ENCODE data around the gene DOCK10. TPM values are rescaled to one million over a fixed set of nuclear protein-coding genes. Genes with fewer than 3 reads are reported as not detected.
A peak's percentile ranks its signal among the peaks of the same experiment; 100 is the strongest.

The DOCK10 gene
- total and polyA plus RNA-seq, 10 of the 15 experiments (the other 5 are each of a cell fraction or from before 2014, with no cell fraction given) = 16.9 to 120 (median 85.5) TPM

DNA sequence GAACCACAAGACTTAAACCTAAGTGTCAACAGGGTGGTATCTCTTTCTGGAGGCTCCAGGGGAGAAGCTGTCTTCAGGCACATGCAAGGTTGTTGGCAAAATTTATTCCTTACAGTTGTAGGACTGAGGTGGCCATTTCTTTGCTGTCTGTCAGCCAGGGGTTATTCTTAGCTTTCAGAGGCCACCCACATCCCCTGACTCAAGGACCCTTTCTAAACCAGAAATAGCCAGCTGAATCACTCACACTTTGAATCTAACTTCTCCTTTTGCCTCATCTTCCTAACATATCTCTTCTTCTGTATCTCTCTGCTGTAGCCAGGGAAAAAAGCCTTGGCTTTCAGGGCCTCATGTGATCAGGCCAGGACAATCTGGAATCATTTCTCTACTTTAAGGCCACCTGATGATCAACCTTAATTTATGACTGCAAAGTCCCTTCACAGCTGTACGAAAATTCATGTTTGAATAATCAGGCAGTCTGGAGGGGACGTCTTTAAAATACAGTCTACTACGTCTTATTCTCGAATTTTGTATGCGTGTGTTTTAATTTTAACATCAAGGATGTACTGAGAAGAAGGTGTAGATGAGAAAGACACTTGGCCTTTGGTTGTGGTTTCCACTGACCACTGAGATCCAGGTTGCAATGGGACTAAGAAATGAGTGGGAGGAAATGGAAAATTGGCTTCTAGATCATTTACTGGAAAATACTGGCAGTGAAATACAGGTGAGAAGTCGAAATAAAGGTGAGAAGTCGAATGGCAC is 90.4 kb downstream of the DOCK10 start (continued):
- TF ChIP-seq NFIC (IDR thresholded peaks at IDR 0.05; ENCODE audit: low read depth, low read length) = peak; percentile 93
- TF ChIP-seq EZH2 (IDR thresholded peaks at IDR 0.05; ENCODE audit: borderline replicate concordance, control insufficient read depth, low read depth, low read length) = no peak
- no peak for TF ChIP-seq NBN (IDR thresholded peaks at IDR 0.05)
- TF ChIP-seq MTA3 (IDR thresholded peaks at IDR 0.05; ENCODE audit: borderline replicate concordance, low read length) = 0 out of 2 replicates have a peak, but pooled peaks have one; percentile 62
- no peak for TF ChIP-seq GATAD2B (conservative IDR thresholded peaks at IDR 0.05; ENCODE audit: low read depth)
- peak; percentile 75 for TF ChIP-seq YY1 (IDR thresholded peaks at IDR 0.05; ENCODE audit: low read depth, low read length)
- peak in 1 of 2 experiments; percentile 54; a peak in 2 of 4 replicates for TF ChIP-seq IKZF2 (IDR thresholded peaks at IDR 0.05)
- TF ChIP-seq RBBP5 (conservative IDR thresholded peaks at IDR 0.05) = no peak
- no peak for TF ChIP-seq MYC (IDR thresholded peaks at IDR 0.05; ENCODE audit: insufficient read depth, insufficient read length, insufficient replicate concordance, low read length, severe bottlenecking)
- peak in 1 of 2 experiments; percentile 39; a peak in 1 of 3 replicates for TF ChIP-seq EGR1 (IDR thresholded peaks at IDR 0.05; ENCODE audit: borderline replicate concordance in 1 of 2, low read depth in 2 of 2, low read length in 2 of 2)
- no peak for TF ChIP-seq NR2C1 (IDR thresholded peaks at IDR 0.05)
- TF ChIP-seq EP300 (IDR thresholded peaks at IDR 0.05; ENCODE audit: borderline replicate concordance in 1 of 2, control insufficient read depth in 1 of 2, low read depth in 2 of 2, low read length in 2 of 2) = no peak
- no peak for TF ChIP-seq CREB1 (IDR thresholded peaks at IDR 0.05; ENCODE audit: low read depth)
- TF ChIP-seq CTCF (IDR thresholded peaks at IDR 0.05 in 2 of 3, conservative IDR thresholded peaks at IDR 0.05 in 1 of 3; ENCODE audit: control insufficient read depth in 2 of 3, extremely low read depth in 1 of 3, insufficient read depth in 1 of 3, low read depth in 3 of 3, low read length in 3 of 3) = no peak
- no peak for TF ChIP-seq HDAC6 (IDR thresholded peaks at IDR 0.05; ENCODE audit: unreplicated experiment)
- TF ChIP-seq STAT3 (IDR thresholded peaks at IDR 0.05; ENCODE audit: low read depth, low read length) = no peak
- TF ChIP-seq TCF3 (IDR thresholded peaks at IDR 0.05; ENCODE audit: borderline replicate concordance, insufficient read depth, low read depth, low read length) = no peak
- no peak for TF ChIP-seq BCLAF1 (IDR thresholded peaks at IDR 0.05)
- TF ChIP-seq RELA (IDR thresholded peaks at IDR 0.05; ENCODE audit: borderline replicate concordance, partially characterized antibody) = no peak
- TF ChIP-seq MEF2A (IDR thresholded peaks at IDR 0.05; ENCODE audit: insufficient read depth, low read depth, low read length) = peak; percentile 98
- no peak for TF ChIP-seq ZNF622 (IDR thresholded peaks at IDR 0.05)
- no peak for TF ChIP-seq IRF3 (IDR thresholded peaks at IDR 0.05)
- 0 out of 4 replicates have a peak, but pooled peaks of 1 of the 2 experiments have one; percentile 40 for TF ChIP-seq SRF (IDR thresholded peaks at IDR 0.05; ENCODE audit: low read depth in 2 of 2, low read length in 2 of 2)
- no peak for TF ChIP-seq ZNF274 (IDR thresholded peaks at IDR 0.05; ENCODE audit: insufficient read depth, insufficient read length)
- TF ChIP-seq CBFB (IDR thresholded peaks at IDR 0.05; ENCODE audit: low read depth) = 0 out of 2 replicates have a peak, but pooled peaks have one; percentile 53
